GM20431 (cell line): ENCODE measurements around the gene CYP2A13.
"Not testable (repeated sequence)": the region's sequence is repeated elsewhere in the genome, so short reads cannot be mapped to it uniquely, and the experiment has no call there.

ENCODE experiments used
- in situ Hi-C: fragments of 300-500 bp; cut with MseI, MboI; formaldehyde crosslinking; loops from one replicate; pipeline ENCODE4 v1.15.0; 2020; ENCODE audit warnings: low sequenced_read_pairs; ENCODE audit not compliant: unreplicated experiment

Gene CYP2A13, protein sequence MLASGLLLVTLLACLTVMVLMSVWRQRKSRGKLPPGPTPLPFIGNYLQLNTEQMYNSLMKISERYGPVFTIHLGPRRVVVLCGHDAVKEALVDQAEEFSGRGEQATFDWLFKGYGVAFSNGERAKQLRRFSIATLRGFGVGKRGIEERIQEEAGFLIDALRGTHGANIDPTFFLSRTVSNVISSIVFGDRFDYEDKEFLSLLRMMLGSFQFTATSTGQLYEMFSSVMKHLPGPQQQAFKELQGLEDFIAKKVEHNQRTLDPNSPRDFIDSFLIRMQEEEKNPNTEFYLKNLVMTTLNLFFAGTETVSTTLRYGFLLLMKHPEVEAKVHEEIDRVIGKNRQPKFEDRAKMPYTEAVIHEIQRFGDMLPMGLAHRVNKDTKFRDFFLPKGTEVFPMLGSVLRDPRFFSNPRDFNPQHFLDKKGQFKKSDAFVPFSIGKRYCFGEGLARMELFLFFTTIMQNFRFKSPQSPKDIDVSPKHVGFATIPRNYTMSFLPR

DNA sequence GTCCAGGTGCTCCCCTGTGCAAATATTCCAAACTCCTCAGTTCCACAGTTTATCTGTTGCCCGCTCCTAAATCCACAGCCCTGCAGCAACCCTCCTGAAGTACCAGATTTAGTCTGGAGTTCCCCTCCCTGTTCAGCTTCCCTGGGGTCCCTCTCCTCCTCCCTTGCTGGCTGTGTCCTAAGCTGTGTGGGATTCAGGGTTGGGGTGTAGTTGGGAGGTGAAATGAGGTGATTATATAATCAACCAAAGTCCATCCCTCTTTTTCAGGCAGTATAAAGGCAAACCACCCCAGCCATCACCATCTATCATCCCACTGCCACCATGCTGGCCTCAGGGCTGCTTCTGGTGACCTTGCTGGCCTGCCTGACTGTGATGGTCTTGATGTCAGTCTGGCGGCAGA lies at the start of gene CYP2A13:
Gene CYP2A13, plus strand, starts transcription at position 301 of the 400 bp plus-strand sequence. Its CDS starts 21 bp downstream, at position 322.
- in situ Hi-C loops: no loop called here

DNA sequence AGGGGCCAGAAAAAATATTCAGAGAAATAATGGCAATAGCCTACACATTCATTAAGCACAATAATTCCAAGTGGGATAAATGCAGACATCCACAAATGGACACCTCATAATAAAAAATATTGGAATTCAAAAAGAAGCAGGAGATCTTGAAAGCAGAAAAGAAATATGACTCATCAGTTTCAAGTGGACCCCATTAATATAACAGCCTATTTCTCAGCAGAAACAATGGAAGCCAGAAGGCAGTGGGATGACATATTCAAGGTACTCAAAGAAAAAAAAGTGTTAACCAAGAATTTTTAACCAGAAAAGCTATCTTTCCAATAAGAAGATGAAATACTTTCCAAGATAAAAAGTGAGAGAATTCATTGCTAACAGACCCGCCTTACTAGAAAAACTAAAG lies 48.4 kb upstream of the CYP2A13 start:
- in situ Hi-C loops: no loop called here

GRCh38 chr19:41045095-41045494 lies 43.2 kb upstream of the CYP2A13 start:
- in situ Hi-C loops: not testable (repeated sequence)

DNA sequence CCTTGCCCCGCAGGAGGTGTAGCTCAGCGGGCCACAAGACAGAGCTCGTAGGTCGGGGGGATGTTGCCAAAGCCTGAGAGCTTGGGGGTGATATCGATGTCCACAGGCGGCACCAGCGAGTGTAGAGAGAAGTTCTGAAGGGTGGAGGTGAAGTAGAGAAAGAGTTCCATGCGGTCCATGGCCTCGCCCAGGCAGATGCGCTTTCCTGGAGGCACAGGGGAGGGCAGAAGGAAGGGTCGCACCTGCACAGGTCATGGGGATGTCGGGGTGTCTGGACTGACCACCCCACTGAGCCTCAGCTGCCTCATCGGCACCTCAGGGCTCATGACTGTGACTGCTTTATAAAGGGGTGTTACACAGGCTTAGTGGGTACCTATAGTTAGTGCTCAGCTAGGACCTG lies 37.8 kb upstream of the CYP2A13 start:
- in situ Hi-C loops: no loop called here

DNA sequence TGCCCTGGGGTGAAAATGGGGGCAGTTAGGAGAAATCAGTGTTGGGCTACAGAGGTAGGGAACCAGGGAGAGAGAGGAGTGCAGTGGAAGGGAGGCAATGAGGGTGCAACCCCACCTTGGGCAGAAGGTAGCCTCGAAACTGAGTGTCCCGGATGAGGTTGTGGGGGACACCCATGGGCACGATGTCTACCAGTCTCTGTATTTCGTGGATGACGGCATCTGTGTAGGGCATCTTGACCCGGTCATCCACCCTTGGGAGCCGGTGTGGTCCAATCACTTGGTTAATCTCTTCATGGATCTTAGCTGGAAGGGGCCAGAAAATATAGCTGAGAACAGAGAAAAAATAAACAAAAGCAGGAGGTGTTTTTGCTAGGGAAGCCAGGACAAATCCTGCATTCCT lies 36.1 kb upstream of the CYP2A13 start:
- in situ Hi-C loops: not testable (repeated sequence)

- in situ Hi-C loops: not testable (repeated sequence)
These were observed 34.9 kb upstream of the CYP2A13 start for GRCh38 chr19:41053331-41053730.

DNA sequence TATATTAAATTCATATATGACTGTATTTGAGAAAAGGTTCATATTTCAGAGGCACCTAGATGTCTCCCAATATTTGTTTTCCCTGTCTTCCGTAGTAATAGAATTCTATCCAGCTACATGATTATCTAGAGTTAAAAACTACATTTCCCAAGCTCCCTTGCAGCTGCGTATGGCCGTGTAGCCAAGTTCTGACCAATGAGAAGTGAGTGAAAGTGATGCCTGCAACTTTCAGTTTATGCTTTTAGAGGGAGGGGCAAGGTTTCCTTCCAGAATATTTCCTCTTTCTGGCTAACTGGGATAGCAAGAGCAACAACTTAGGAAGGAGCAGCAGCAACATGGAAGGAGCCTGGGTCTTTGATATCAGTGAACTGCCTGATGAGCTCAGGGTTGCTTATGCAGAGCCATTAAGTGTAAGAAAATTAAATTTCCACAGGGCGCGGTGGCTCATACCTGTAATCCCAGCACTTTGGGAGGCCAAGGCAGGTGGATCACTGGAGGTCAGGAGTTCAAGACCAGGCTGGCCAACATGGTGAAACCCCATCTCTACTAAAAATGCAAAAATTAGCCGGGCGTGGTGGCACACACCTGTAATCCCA lies 23.2 kb upstream of the CYP2A13 start:
- in situ Hi-C loops: no loop called here

DNA sequence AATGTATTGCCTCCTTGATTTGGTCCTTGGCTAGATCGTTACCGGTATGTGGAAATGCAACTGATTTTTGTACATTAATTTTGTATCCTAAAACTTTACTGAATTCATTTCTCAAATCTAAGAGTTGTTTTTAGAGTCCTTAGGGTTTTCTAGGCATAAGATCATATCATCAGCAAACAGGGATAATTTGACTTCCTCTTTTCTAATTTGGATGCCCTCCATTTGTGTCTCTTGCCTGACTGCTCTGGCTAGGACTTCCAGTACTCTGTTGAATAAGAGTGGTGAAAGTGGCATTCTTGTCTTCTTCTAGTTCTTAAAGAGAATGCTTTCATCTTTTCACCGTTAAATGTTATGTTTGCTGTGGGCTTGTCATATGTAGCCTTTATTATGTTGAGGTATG lies 12.0 kb upstream of the CYP2A13 start:
- in situ Hi-C loops: no loop called here

DNA sequence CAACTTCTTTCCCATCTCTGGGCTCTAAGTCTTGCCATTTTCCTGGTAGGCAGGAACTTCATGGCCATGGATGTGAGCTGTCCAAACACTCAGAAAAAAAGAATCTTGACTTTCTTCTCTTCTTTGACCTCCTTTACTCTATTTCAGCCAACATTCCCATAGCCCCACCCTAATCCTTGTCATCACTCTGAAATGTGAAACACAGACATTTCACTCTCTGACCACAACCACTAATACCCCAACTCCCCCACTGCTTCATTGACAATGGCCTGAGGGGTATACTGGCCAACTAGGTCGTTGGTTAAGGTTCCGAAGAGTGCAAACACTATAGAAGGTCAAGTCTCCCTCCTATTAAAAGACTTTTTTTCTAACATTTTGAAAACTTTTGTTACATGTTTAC lies 4.7 kb upstream of the CYP2A13 start:
- in situ Hi-C loops: no loop called here

DNA sequence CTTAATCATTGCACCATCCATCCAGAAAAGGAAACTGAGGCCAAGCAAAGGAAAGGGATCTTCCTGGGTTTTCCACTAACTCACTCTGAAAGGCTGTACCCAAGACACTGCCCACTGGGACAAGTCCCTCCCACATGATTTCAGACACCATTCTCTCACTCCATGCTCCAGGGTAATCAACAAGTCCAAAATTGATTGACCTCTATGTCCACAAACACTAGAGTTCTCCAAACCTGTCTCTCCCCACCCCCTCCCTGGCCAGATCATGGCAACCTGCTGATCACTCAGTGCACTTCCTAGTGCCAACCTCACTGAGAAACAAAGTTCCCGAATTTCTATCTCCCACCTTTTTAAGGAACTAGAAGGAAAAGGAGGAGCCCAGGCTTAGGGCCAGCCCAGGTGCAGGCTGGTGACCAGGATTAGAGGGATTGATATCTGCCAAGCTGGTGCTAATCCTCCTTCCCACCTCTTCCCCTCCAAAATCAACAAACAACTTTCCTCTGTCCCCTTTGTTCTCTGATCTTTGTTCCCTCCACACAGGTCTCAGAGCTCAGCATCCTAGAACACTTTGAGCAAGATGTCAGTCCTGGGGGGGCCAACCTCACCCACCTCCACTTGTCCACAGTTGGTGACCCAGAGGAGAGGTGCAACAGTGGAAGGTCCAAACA lies 2.4 kb upstream of the CYP2A13 start:
- in situ Hi-C loops: no loop called here

GRCh38 chr19:41089959-41090358 lies 1.7 kb downstream of the CYP2A13 start:
- in situ Hi-C loops: no loop called here

- in situ Hi-C loops: no loop called here
These were observed 7.5 kb downstream of the CYP2A13 start for GRCh38 chr19:41095703-41096102.

DNA sequence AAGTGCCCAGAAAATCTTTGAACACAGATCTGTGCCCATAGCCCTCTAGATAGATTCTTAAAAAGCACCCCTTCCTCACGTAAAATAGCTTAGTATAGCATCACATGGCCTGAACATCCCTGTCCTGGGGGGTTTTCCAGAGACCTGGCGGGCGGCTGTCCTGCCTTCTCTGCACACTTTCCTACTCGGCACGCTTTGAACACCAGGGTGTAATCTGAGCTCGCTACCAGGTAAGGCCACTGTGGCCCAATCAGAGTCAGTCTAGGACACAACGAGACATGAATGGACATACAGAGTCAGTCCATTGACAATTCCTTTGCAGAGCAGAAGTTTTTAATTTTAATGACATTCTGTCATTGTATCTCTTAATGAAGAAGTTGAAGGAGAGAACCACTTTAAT lies 8.1 kb downstream of the CYP2A13 start:
- in situ Hi-C loops: no loop called here

GRCh38 chr19:41097302-41097701 lies 9.1 kb downstream of the CYP2A13 start:
- in situ Hi-C loops: no loop called here

GRCh38 chr19:41098762-41099161 lies 10.5 kb downstream of the CYP2A13 start:
- in situ Hi-C loops: no loop called here

- in situ Hi-C loops: not testable (repeated sequence)
These were observed 14.0 kb downstream of the CYP2A13 start for GRCh38 chr19:41102210-41102609.

- in situ Hi-C loops: no loop called here
These were observed 17.9 kb downstream of the CYP2A13 start for GRCh38 chr19:41106177-41106576.

GRCh38 chr19:41111296-41111695 lies 23.0 kb downstream of the CYP2A13 start:
- in situ Hi-C loops: no loop called here

GRCh38 chr19:41111750-41112295 lies 23.6 kb downstream of the CYP2A13 start:
- in situ Hi-C loops: no loop called here

DNA sequence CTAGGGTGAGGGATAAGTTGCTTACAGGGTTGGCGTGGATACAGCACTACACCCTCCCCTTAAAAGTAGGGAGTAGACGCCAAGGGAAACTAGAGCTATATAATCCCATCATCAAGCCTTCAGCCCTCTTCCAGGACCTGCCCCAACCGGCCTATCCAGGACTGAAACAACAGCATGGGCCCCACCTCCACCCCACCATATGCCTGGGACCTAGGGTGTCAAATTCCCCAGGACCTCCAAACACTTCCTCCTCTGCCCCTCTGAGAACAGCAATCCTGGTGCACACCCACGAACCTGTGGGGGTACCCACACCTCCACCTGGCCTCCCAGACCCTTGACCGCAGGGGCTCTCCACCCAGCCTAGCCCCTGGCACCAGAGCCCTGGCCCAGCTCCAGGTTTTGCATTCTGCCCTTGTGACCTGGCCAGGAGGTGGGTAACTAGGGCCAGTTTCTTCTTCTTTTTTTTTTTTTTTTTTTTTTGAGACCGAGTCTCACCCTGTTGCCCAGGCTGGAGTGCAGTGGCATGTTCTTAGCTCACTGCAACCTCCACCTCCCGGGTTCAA lies 24.6 kb downstream of the CYP2A13 start:
- in situ Hi-C loops: no loop called here
